Activated CD4-positive, alpha-beta T cell treated with anti-CD3 and anti-CD28 coated beads, Interleukin-2, amount 50 U/mL, for 4 hours (primary cell): ENCODE data around the gene CIDEC.
A peak's percentile ranks its signal among the peaks of the same experiment; 100 is the strongest.

Experiments used
- DNase-seq, 2 experiments: peaks; one replicate each; pipeline ENCODE4 v3.0.0-alpha.2; 2020

The CIDEC gene, protein sequence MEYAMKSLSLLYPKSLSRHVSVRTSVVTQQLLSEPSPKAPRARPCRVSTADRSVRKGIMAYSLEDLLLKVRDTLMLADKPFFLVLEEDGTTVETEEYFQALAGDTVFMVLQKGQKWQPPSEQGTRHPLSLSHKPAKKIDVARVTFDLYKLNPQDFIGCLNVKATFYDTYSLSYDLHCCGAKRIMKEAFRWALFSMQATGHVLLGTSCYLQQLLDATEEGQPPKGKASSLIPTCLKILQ

GRCh38 chr3:9879830-9880549 is at the start of gene CIDEC:
TSS of gene CIDEC (minus strand) at chr3:9880253. CDS start at chr3:9878486, 1,767 bp downstream.
- DNase-seq: no peak

DNA sequence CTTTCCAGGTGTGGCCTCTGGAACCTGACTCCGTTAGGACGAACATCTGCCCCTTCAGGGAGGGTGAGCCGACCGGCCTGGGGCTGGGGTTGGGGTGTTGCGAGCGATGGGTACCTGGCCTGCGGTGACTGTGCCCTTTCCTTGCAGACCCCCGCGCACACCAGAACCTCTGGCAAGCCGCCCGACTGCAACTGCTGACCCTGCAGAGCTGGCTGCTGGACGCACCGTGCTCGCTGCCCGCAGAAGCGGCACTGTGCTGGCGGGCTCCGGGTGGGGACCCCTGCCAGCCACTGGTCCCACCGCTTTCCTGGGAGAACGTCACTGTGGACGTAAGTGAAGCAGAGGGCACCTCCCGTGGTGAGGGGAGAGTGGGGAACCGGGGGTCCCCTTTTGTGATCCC is 48.1 kb upstream of the CIDEC start:
- no peak for DNase-seq

- no peak for DNase-seq
These were observed 38.4 kb upstream of the CIDEC start for GRCh38 chr3:9918261-9919038.

DNA sequence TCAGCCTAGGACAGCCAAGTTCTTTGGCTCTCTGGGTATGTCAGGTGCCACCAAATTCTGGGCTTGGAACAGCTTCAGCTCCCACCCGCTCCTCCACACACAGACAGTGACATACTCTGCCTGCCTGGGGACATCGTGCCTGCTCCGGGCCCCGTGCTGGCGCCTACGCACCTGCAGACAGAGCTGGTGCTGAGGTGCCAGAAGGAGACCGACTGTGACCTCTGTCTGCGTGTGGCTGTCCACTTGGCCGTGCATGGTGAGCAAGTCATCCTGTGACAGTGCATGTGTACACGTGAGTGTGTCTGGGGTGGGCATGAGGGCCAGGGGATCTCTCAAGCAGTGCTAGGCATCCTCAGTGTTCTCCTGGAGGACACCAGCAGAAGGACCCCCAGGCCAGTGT is 37.8 kb upstream of the CIDEC start:
- no peak for DNase-seq

DNA sequence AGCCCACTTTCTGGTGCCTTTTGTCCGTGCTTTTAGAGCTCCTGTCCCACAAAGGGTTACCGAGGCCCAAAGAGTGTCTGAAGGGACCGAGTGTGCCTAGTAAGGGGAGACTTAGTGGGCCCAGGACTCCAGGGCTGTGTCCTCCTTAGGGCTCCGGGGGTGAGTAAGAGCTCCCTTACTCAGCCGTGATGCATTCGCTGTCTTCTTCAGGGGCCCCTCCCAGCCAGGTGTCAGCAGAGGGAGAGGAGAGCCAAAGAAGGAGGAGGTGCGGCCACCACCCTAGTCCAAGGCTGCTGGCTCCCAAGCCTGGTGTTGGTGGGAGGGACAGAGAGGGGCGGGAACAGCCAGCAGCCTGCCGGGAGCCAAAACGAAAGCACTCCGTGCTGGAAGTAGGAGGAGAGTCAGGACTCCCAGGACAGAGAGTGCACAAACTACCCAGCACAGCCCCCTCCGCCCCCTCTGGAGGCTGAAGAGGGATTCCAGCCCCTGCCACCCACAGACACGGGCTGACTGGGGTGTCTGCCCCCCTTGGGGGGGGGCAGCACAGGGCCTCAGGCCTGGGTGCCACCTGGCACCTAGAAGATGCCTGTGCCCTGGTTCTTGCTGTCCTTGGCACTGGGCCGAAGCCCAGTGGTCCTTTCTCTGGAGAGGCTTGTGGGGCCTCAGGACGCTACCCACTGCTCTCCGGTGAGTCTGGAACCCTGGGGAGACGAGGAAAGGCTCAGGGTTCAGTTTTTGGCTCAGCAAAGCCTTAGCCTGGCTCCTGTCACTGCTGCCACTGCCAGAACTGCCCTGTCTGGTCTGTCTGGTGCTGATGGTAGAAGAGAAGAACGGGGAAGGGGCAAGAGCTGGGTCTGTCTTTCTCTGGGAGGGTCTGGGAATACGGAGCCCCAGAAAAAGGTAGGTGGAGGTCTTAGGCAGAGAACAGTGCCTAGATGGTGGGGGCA is 37.0 kb upstream of the CIDEC start, which contains the start of gene IL17RC:
Gene IL17RC (plus strand): TSS at position 365 of the 947 bp plus-strand sequence. CDS start 218 bp downstream, at position 583.
- DNase-seq: peak in 1 of 2 experiments; percentile 32

DNA sequence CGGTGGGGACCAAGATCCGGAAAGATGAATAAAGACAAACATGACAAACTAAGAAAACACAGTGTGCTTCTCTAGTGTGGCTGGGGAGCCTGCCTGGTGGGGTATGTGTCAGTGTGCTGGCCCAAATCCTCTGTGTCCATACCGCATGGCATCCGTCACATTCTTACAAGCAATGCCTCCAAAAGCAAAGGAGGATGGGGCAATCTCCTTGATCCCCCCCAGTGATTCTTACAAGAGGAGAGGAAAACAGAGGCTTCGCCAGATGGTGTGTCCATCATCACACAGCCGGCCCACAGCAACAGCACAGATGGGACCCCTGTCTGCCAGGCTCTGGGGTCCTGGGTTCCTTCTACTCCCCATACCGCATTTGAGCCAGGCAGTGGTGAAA is 36.3 kb upstream of the CIDEC start:
- DNase-seq: no peak

DNA sequence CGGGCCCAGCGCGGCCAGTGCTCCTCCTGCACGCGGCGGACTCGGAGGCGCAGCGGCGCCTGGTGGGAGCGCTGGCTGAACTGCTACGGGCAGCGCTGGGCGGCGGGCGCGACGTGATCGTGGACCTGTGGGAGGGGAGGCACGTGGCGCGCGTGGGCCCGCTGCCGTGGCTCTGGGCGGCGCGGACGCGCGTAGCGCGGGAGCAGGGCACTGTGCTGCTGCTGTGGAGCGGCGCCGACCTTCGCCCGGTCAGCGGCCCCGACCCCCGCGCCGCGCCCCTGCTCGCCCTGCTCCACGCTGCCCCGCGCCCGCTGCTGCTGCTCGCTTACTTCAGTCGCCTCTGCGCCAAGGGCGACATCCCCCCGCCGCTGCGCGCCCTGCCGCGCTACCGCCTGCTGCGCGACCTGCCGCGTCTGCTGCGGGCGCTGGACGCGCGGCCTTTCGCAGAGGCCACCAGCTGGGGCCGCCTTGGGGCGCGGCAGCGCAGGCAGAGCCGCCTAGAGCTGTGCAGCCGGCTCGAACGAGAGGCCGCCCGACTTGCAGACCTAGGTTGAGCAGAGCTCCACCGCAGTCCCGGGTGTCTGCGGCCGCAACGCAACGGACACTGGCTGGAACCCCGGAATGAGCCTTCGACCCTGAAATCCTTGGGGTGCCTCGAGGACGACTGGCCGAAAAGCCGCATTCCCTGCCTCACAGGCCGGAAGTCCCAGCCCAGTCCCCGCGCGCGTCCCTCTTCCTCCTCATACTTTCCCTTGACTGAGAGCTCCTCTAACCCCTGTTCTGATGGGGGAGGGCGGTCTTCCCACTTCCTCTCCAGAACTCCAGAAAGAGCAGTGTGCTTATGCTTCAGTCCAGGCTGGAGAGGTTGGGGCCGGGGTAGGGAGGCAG is 35.4 kb upstream of the CIDEC start:
- peak in 1 of 2 experiments; percentile 18 for DNase-seq

DNA sequence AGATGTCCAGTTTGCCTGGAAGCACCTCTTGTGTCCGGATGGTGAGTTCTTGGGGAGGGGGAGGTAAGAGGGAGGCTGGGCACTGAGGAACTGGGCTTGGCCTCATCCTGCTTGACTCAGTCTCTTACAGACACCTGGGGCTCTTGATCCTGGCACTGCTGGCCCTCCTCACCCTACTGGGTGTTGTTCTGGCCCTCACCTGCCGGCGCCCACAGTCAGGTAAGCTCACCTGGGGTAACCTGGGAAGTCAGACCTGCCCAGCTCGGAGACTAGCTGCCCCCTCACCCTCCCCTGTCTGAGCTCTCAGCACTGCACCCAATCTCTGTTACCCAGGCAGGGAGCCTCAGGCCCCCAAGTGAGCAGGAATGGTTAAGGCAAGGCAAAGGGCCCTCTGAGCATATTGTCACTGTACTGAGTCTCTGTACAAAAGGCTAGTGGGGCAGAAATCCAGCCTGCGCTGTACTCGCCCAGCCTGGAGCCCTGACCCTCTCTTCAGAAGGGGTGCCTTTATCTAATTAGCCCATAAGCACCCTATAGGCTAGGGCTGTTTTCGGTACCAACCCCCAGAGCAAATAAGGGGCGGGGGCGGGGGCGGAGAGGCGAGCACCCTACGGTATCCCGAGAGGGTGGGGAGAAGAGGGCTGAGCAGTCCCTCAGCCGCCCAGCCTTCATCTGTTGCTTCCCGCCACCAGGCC is 34.7 kb upstream of the CIDEC start:
- no peak for DNase-seq

GRCh38 chr3:9914011-9914410 is 34.0 kb upstream of the CIDEC start:
- DNase-seq: no peak

GRCh38 chr3:9913601-9914000 is 33.5 kb upstream of the CIDEC start:
- DNase-seq: no peak

DNA sequence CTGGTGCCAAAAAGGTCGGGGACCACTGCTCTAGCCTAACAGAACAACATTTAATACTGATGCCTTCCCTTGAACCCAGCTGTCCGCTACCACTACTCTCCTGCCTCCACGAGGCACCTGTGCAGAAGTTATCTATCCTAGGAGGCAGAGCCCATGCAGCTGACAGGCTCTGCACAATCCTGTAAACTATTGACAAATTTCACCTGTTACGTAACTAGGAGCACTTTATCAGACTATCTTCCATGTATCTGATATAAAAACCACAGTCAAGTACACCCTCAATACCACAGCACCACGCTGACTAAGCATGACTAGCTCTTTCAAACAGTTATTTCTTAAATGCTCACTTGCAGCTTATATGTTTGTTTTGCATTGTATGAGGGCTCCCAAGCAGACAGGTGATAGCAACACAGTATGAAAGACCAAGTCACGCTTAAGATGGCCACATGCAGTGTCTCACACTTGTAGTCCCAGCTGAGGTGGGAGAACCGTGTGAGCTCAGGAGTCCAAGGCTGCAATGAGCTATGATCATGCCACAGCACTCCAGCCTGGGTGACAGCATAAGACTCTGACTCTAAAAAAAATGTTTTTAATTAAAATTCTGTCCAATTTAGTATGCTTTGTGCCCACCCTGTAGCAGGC is 32.4 kb upstream of the CIDEC start:
- no peak for DNase-seq

DNA sequence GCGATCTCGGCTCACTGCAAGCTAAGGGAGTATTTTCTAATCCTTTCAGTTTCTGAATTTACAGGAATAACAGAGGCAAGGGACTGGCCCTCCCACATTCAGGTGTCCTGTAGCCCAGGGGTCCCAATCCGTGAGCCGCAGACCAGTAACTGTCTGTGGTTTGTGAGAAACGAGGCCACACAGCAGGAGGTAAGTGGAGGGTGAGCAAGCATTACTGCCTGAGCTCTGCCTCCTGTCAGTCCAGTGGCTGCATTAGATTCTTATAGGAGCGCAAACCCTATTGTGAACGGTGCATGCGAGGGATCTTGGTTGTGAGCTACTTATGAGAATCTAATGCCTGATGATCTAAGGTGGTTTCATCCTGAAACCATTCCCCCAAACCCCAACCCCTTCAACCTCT is 31.8 kb upstream of the CIDEC start:
- DNase-seq: no peak

GRCh38 chr3:9909221-9910013 is 29.4 kb upstream of the CIDEC start:
- no peak for DNase-seq

GRCh38 chr3:9908286-9908685 is 28.2 kb upstream of the CIDEC start:
- DNase-seq: no peak

DNA sequence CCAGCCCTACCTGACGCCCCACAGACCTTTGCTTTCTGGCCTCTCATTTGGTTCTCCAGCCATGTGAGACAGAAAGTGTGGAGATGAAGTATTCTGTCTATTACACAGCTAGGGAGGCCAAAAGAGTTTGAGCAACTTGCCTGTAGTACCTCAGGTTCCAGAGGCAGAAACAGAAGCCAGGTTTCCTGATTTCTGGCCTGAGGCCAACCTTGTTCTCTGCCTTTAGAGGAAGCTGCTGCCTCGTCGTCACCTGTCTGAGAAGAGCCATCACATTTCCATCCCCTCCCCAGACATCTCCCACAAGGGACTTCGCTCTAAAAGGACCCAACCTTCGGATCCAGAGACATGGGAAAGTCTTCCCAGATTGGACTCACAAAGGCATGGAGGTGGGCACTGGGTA is 26.4 kb upstream of the CIDEC start:
- no peak for DNase-seq

DNA sequence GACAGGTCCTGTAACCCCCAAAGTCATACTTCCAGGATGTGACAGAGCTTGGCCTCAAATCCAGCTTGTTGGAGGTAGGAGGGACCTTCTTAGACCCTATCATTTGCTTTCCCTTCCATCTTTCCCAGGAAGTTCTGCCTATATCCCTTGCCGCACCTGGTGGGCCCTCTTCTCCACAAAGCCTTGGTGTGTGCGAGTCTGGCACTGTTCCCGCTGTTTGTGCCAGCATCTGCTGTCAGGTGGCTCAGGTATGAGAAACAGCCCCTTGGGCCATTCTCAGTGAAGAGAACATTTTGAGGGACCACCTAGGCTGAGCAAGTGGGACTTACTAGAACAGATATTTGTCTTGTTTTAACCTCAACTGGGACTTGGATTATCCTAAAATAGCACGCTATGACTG is 23.9 kb upstream of the CIDEC start:
- no peak for DNase-seq

GRCh38 chr3:9903238-9903624 is 23.2 kb upstream of the CIDEC start:
- DNase-seq: no peak

DNA sequence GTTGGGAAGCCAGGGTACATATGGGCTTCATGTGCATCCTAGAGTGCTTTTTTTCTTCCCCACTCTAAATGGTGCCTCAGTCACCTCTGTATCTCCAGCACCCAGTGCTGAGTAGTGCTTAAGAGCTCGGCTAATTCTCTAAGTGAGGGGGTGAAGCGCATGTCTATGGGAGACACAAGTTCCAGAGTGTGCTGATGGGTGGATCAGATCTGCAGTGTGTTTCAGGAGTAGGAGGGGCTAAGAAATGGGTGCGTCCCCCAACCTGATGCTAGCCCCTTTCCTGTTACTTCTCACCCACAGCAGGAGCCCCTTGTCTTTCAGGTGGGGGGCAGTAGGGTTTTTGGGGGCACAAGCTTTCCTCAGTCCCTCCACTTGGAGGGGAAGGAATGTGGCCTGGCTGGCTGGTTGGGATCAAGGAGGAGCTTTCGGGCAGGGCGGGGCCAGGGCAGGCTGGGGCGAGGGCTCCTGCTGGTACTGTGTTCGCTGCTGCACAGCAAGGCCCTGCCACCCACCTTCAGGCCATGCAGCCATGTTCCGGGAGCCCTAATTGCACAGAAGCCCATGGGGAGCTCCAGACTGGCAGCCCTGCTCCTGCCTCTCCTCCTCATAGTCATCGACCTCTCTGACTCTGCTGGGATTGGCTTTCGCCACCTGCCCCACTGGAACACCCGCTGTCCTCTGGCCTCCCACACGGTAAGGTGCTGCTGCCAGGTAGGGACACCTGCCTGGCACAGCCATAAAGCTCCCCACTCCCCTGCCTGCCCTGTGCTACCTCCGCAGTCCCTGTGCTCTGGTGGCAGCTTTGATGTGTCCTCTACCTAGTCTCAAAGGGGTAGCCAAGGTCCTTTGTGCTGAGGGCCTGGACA is 22.6 kb upstream of the CIDEC start, which contains the start of gene IL17RE:
Gene IL17RE (plus strand): TSS at position 477 of the 866 bp plus-strand sequence. CDS start 85 bp downstream, at position 562.
- DNase-seq: no peak
